ENCODE measurements around the gene BCL10. TPM values are rescaled to one million over a fixed set of nuclear protein-coding genes. Genes with fewer than 3 reads are reported as not detected.

The BCL10 gene
- total RNA-seq, 1 experiment from 2014 or later = 24.2 TPM

DNA sequence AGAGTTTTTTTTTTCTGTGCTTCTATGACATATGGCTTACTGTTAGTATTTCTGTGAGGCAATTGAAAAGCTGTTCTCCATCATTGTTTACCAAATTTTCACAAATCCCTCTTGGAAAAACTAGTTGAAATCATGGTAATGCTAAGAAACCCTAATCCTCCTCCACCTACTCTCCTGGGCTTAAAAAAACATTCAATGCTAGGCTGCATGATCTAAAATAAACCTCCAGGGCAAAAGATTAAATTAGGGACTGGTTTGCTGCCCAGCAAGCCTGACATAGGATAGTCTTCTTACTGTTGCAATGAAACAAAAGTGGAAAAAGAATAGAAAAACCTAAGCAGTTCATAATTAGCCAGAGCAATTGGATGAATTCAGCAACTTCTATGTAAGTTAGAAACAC is 33.1 kb downstream of the BCL10 start (continued):
- TF ChIP-seq ETV6 (CRISPR knock-in tag; IDR thresholded peaks at IDR 0.05) = no peak
- TF ChIP-seq, protein P1, sequence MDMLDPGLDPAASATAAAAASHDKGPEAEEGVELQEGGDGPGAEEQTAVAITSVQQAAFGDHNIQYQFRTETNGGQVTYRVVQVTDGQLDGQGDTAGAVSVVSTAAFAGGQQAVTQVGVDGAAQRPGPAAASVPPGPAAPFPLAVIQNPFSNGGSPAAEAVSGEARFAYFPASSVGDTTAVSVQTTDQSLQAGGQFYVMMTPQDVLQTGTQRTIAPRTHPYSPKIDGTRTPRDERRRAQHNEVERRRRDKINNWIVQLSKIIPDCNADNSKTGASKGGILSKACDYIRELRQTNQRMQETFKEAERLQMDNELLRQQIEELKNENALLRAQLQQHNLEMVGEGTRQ (CRISPR knock-in tag; IDR thresholded peaks at IDR 0.05) = no peak

DNA sequence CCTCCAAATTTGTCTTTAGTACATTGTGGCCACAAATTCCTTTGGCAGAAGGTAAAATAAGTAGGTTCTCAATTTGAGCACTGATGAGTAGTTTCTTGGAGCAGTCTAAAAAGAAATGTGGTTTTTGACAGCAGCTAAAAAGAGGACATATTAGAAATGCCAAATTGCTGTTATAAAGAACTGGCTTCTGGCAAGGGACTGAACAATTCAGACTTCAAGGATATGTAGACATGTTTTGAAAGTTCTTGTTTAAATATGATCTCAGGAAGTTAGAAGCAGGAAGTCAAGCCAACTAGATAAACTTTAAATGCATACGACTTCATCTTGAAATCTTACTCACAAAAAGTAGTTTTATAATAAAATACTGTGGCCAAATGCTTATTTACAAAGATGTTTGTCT is 35.8 kb downstream of the BCL10 start:
- POLR2A ChIA-PET = interaction anchor here (0.9 to 1.5 kb wide), 3 partner anchors 15 to 132 kb away, joined by 3 read pairs; partner anchors contain the start of gene BCL10
- H3K9me3 Mint-ChIP-seq = 0 out of 2 replicates have a peak, but pooled peaks cover 3% of the 10 kb centered on the region
- no peak overlapping the region for H3K27ac Mint-ChIP-seq
- peaks cover 25% of the 10 kb centered on the region for H3K4me1 Mint-ChIP-seq
- CTCF ChIA-PET = interaction anchor here (0.7 to 1.8 kb wide), 23 partner anchors 10 to 305 kb away, joined by 3 to 58 read pairs (median 4); partner anchors contain the start of gene C1orf52
- H3K36me3 Mint-ChIP-seq = no peaks in the 10 kb centered on the region
- DNase-seq (ENCODE audit: low spot score) = no peak
- no peaks in the 10 kb centered on the region for H3K27me3 Mint-ChIP-seq (ENCODE audit: low read depth)
- ATAC-seq = no peak
- no peak for TF ChIP-seq OVOL2 (CRISPR knock-in tag; IDR thresholded peaks at IDR 0.05; ENCODE audit: borderline replicate concordance)
- no peak for TF ChIP-seq MXD4 (CRISPR knock-in tag; IDR thresholded peaks at IDR 0.05; ENCODE audit: borderline replicate concordance)
- no peak for TF ChIP-seq ATF1 (CRISPR knock-in tag; IDR thresholded peaks at IDR 0.05)
- TF ChIP-seq GRHL2 (CRISPR knock-in tag; IDR thresholded peaks at IDR 0.05; ENCODE audit: insufficient replicate concordance, severe bottlenecking) = no peak
- TF ChIP-seq, protein P2, sequence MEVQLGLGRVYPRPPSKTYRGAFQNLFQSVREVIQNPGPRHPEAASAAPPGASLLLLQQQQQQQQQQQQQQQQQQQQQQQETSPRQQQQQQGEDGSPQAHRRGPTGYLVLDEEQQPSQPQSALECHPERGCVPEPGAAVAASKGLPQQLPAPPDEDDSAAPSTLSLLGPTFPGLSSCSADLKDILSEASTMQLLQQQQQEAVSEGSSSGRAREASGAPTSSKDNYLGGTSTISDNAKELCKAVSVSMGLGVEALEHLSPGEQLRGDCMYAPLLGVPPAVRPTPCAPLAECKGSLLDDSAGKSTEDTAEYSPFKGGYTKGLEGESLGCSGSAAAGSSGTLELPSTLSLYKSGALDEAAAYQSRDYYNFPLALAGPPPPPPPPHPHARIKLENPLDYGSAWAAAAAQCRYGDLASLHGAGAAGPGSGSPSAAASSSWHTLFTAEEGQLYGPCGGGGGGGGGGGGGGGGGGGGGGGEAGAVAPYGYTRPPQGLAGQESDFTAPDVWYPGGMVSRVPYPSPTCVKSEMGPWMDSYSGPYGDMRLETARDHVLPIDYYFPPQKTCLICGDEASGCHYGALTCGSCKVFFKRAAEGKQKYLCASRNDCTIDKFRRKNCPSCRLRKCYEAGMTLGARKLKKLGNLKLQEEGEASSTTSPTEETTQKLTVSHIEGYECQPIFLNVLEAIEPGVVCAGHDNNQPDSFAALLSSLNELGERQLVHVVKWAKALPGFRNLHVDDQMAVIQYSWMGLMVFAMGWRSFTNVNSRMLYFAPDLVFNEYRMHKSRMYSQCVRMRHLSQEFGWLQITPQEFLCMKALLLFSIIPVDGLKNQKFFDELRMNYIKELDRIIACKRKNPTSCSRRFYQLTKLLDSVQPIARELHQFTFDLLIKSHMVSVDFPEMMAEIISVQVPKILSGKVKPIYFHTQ (CRISPR knock-in tag; IDR thresholded peaks at IDR 0.05) = no peak
- TF ChIP-seq CBFB (CRISPR knock-in tag; IDR thresholded peaks at IDR 0.05; ENCODE audit: low read depth) = no peak
- TF ChIP-seq, protein P3, sequence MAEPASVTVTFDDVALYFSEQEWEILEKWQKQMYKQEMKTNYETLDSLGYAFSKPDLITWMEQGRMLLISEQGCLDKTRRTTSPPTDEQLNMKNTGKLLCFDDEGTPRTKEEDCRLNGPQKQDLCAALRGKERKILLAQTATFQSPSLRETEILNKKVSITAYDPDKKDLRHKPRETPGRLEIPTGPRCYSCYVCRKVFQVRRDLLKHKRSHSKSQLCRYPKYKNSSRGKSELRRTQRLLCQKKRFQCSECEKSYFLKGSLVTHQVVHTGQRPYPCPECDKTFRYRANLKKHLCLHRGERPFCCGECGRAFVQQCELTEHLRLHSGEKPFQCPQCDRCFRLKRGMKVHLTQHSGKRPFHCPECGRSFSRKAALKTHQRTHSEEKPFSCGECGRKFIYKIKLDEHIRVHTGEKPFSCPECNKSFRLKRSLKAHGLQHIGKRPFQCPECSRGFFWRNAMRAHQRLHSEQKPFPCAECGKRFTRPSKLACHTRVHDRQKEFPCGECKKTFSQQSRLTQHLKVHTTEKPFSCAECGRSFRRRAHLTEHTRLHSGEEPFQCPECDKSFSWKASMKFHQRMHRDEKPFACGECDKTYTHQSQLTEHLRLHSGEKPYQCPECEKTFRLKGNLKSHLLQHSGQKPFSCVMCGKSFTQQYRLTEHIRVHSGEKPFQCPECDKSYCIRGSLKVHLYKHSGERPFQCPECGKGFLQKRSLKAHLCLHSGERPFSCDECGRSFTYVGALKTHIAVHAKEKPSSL (CRISPR knock-in tag; conservative IDR thresholded peaks at IDR 0.05) = no peak
- TF ChIP-seq, protein P4, sequence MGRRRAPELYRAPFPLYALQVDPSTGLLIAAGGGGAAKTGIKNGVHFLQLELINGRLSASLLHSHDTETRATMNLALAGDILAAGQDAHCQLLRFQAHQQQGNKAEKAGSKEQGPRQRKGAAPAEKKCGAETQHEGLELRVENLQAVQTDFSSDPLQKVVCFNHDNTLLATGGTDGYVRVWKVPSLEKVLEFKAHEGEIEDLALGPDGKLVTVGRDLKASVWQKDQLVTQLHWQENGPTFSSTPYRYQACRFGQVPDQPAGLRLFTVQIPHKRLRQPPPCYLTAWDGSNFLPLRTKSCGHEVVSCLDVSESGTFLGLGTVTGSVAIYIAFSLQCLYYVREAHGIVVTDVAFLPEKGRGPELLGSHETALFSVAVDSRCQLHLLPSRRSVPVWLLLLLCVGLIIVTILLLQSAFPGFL (CRISPR knock-in tag; IDR thresholded peaks at IDR 0.05; ENCODE audit: borderline replicate concordance) = no peak
- no peak for TF ChIP-seq SMAD4 (CRISPR knock-in tag; IDR thresholded peaks at IDR 0.05)
- TF ChIP-seq, protein P5, sequence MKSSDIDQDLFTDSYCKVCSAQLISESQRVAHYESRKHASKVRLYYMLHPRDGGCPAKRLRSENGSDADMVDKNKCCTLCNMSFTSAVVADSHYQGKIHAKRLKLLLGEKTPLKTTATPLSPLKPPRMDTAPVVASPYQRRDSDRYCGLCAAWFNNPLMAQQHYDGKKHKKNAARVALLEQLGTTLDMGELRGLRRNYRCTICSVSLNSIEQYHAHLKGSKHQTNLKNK (CRISPR knock-in tag; IDR thresholded peaks at IDR 0.05) = no peak
- TF ChIP-seq, protein P6, sequence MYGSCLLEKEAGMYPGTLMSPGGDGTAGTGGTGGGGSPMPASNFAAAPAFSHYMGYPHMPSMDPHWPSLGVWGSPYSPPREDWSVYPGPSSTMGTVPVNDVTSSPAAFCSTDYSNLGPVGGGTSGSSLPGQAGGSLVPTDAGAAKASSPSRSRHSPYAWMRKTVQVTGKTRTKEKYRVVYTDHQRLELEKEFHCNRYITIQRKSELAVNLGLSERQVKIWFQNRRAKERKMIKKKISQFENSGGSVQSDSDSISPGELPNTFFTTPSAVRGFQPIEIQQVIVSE (CRISPR knock-in tag; IDR thresholded peaks at IDR 0.05; ENCODE audit: borderline replicate concordance) = no peak
- no peak for TF ChIP-seq ZNF263 (CRISPR knock-in tag; IDR thresholded peaks at IDR 0.05; ENCODE audit: low read depth)
- no peak for TF ChIP-seq ZNF416 (CRISPR knock-in tag; IDR thresholded peaks at IDR 0.05)
- TF ChIP-seq, protein P7, sequence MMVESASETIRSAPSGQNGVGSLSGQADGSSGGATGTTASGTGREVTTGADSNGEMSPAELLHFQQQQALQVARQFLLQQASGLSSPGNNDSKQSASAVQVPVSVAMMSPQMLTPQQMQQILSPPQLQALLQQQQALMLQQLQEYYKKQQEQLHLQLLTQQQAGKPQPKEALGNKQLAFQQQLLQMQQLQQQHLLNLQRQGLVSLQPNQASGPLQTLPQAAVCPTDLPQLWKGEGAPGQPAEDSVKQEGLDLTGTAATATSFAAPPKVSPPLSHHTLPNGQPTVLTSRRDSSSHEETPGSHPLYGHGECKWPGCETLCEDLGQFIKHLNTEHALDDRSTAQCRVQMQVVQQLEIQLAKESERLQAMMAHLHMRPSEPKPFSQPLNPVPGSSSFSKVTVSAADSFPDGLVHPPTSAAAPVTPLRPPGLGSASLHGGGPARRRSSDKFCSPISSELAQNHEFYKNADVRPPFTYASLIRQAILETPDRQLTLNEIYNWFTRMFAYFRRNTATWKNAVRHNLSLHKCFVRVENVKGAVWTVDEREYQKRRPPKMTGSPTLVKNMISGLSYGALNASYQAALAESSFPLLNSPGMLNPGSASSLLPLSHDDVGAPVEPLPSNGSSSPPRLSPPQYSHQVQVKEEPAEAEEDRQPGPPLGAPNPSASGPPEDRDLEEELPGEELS (CRISPR knock-in tag; IDR thresholded peaks at IDR 0.05) = no peak
- TF ChIP-seq ZNF138 (CRISPR knock-in tag; conservative IDR thresholded peaks at IDR 0.05) = no peak
- TF ChIP-seq, protein P8, sequence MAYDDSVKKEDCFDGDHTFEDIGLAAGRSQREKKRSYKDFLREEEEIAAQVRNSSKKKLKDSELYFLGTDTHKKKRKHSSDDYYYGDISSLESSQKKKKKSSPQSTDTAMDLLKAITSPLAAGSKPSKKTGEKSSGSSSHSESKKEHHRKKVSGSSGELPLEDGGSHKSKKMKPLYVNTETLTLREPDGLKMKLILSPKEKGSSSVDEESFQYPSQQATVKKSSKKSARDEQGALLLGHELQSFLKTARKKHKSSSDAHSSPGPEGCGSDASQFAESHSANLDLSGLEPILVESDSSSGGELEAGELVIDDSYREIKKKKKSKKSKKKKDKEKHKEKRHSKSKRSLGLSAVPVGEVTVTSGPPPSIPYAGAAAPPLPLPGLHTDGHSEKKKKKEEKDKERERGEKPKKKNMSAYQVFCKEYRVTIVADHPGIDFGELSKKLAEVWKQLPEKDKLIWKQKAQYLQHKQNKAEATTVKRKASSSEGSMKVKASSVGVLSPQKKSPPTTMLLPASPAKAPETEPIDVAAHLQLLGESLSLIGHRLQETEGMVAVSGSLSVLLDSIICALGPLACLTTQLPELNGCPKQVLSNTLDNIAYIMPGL (CRISPR knock-in tag; IDR thresholded peaks at IDR 0.05) = no peak
- TF ChIP-seq ZNF232 (CRISPR knock-in tag; IDR thresholded peaks at IDR 0.05) = no peak
- TF ChIP-seq TCF7 (CRISPR knock-in tag; IDR thresholded peaks at IDR 0.05; ENCODE audit: low read depth) = no peak
- TF ChIP-seq ZNF121 (CRISPR knock-in tag; IDR thresholded peaks at IDR 0.05) = no peak
- TF ChIP-seq, protein P9, sequence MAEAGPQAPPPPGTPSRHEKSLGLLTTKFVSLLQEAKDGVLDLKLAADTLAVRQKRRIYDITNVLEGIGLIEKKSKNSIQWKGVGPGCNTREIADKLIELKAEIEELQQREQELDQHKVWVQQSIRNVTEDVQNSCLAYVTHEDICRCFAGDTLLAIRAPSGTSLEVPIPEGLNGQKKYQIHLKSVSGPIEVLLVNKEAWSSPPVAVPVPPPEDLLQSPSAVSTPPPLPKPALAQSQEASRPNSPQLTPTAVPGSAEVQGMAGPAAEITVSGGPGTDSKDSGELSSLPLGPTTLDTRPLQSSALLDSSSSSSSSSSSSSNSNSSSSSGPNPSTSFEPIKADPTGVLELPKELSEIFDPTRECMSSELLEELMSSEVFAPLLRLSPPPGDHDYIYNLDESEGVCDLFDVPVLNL (CRISPR knock-in tag; IDR thresholded peaks at IDR 0.05; ENCODE audit: borderline replicate concordance, low read depth) = no peak
- no peak overlapping the region for H3K4me3 Mint-ChIP-seq

Data from WTC11 (cell line).